Neural cell (in vitro differentiated cells): ENCODE results near the gene KATNAL2. TPM values are rescaled to one million over a fixed set of nuclear protein-coding genes. Genes with fewer than 3 reads are reported as not detected.

ENCODE experiments used
- H2AFZ ChIP-seq: fragments of 200-600, 300-800 bp; sonication (generic), shearing (Covaris generic); 2 replicates; pipeline ENCODE4 v1.6.0; 2014; ENCODE audit warnings: low read depth, mild to moderate bottlenecking, antibody characterized with exemption, low read length, moderate library complexity
- H3F3A ChIP-seq: fragments of 200-600 bp; shearing (Covaris generic); 2 replicates; pipeline ENCODE4 v1.6.1; 2016; ENCODE audit warnings: mild to moderate bottlenecking, moderate library complexity, mixed read lengths, antibody characterized with exemption, low read length; ENCODE audit not compliant: insufficient read depth, poor library complexity, severe bottlenecking
- H3K27ac ChIP-seq: fragments of 200-600, 300-800 bp; sonication (generic), shearing (Covaris generic); 2 replicates; pipeline ENCODE4 v1.5.1; 2014; ENCODE audit warnings: mild to moderate bottlenecking, low read length, moderate library complexity
- H3K27me3 ChIP-seq: fragments of 300-800, 200-600 bp; sonication (generic), shearing (Covaris generic); 2 replicates; pipeline ENCODE4 v1.6.0; 2014; ENCODE audit warnings: mild to moderate bottlenecking, low read depth, low read length, moderate library complexity; ENCODE audit not compliant: insufficient read depth
- H3K36me3 ChIP-seq: fragments of 300-800, 200-600 bp; sonication (generic), shearing (Covaris generic); 2 replicates; pipeline ENCODE4 v1.5.1; 2014; ENCODE audit warnings: mild to moderate bottlenecking, antibody characterized with exemption, low read length, moderate library complexity; ENCODE audit not compliant: insufficient read depth
- H3K4me2 ChIP-seq: fragments of 300-800, 200-600 bp; sonication (generic), shearing (Covaris generic); 2 replicates; pipeline ENCODE4 v1.6.0; 2014; ENCODE audit warnings: mild to moderate bottlenecking, low read length
- H3K4me3 ChIP-seq: fragments of 300-800, 200-600 bp; sonication (generic), shearing (Covaris generic); 2 replicates; pipeline ENCODE4 v1.5.1; 2014; ENCODE audit warnings: mild to moderate bottlenecking, low read length, moderate library complexity
- H3K79me2 ChIP-seq: fragments of 200-600 bp; shearing (Covaris generic); replicated peaks from 2 replicates; pipeline ENCODE4 v1.6.0; 2014; ENCODE audit warnings: mild to moderate bottlenecking, low read length, moderate library complexity; ENCODE audit not compliant: insufficient read depth
- H3K9ac ChIP-seq: fragments of 300-800, 200-600 bp; sonication (generic), shearing (Covaris generic); 2 replicates; pipeline ENCODE4 v1.6.1; 2016; ENCODE audit warnings: mild to moderate bottlenecking, low read length, mixed read lengths
- H3K9me2 ChIP-seq: fragments of 200-600 bp; shearing (Covaris generic); 2 replicates; pipeline ENCODE4 v1.6.1; 2016; ENCODE audit warnings: mild to moderate bottlenecking, low read length, mixed read lengths; ENCODE audit not compliant: insufficient read depth
- H3K9me3 ChIP-seq: fragments of 200-600, 300-800 bp; sonication (generic), shearing (Covaris generic); 2 replicates; pipeline ENCODE4 v1.6.1; 2016; ENCODE audit warnings: mild to moderate bottlenecking, mixed run types, low read length, moderate library complexity, mixed read lengths
- H4K20me1 ChIP-seq: fragments of 200-600 bp; shearing (Covaris generic); 2 replicates; pipeline ENCODE4 v1.6.1; 2016; ENCODE audit warnings: mild to moderate bottlenecking, mixed run types; ENCODE audit not compliant: insufficient read depth
- CTCF ChIP-seq: fragments of 450-650 bp; IDR thresholded peaks from 2 replicates; pipeline ENCODE4 v1.5.1; 2014; ENCODE audit warnings: antibody characterized with exemption, mild to moderate bottlenecking, moderate library complexity; ENCODE audit not compliant: poor library complexity, severe bottlenecking
- EP300 ChIP-seq: fragments of 450-650 bp; conservative IDR thresholded peaks from 2 replicates; pipeline ENCODE4 v1.6.1; 2014; ENCODE audit warnings: antibody characterized with exemption, mild to moderate bottlenecking, moderate library complexity; ENCODE audit not compliant: poor library complexity, severe bottlenecking
- EZH2 ChIP-seq: fragments of 200-600, 300-800 bp; shearing (Covaris generic), sonication (generic); IDR thresholded peaks from 2 replicates; pipeline ENCODE4 v1.6.1; 2014; ENCODE audit warnings: antibody characterized with exemption, low read length, borderline replicate concordance, mild to moderate bottlenecking; ENCODE audit not compliant: insufficient read depth, poor library complexity, severe bottlenecking
- MXI1 ChIP-seq: fragments of 450-650 bp; conservative IDR thresholded peaks from 2 replicates; pipeline ENCODE4 v1.6.1; 2014; ENCODE audit warnings: antibody characterized with exemption, mild to moderate bottlenecking; ENCODE audit not compliant: poor library complexity, severe bottlenecking
- POLR2AphosphoS5 ChIP-seq: IDR thresholded peaks from 2 replicates; pipeline ENCODE4 v1.6.1; 2012
- RAD21 ChIP-seq: fragments of 450-650 bp; conservative IDR thresholded peaks from 2 replicates; pipeline ENCODE4 v1.6.1; 2014; ENCODE audit warnings: antibody characterized with exemption, mild to moderate bottlenecking, moderate library complexity
- REST ChIP-seq: IDR thresholded peaks from 2 replicates; pipeline ENCODE4 v1.6.1; 2012; ENCODE audit warnings: borderline replicate concordance
- SMC3 ChIP-seq: fragments of 450-650 bp; conservative IDR thresholded peaks from 2 replicates; pipeline ENCODE4 v1.6.1; 2014; ENCODE audit warnings: antibody characterized with exemption, mild to moderate bottlenecking, moderate library complexity; ENCODE audit not compliant: poor library complexity
- TAF1 ChIP-seq: IDR thresholded peaks from 2 replicates; pipeline ENCODE4 v1.6.1; 2012; ENCODE audit warnings: low read depth
- polyA plus RNA-seq: library from polyadenylated mRNA; depleted of rRNA; stranded (reverse); fragments of >200 nt; gene quantifications from 2 replicates; pipeline ENCODE4 v1.2.3, GENCODE V29; 2014

KATNAL2 gene
- polyA plus RNA-seq, 1 donor from 2014 or later, result 1.4 TPM

- no peaks in the 10 kb centered on the region for H3F3A ChIP-seq
- H3K27ac ChIP-seq, result no peak overlapping the region
- H3K4me2 ChIP-seq, result peak overlapping the region; percentile 37
- no peaks in the 10 kb centered on the region for H3K27me3 ChIP-seq
- H3K9ac ChIP-seq, result peak overlapping the region; percentile 30
- no peaks in the 10 kb centered on the region for H4K20me1 ChIP-seq
- H3K9me3 ChIP-seq, result no peaks in the 10 kb centered on the region
- H3K36me3 ChIP-seq, result no peaks in the 10 kb centered on the region
- H3K79me2 ChIP-seq, result no peaks in the 10 kb centered on the region
- H3K4me3 ChIP-seq, result peak overlapping the region; percentile 72
- TF ChIP-seq POLR2AphosphoS5 (no peak), EP300 (peak; percentile 43), EZH2 (no peak), REST (no peak), SMC3 (peak; percentile 52), CTCF (peak; percentile 13), MXI1 (peak; percentile 94), RAD21 (peak; percentile 50), TAF1 (no peak)
- H2AFZ ChIP-seq, result peak overlapping the region; percentile 53
- H3K9me2 ChIP-seq, result no peaks in the 10 kb centered on the region
Observed at GRCh38 chr18:46946656-46947282, 29.4 kb downstream of the KATNAL2 start.

- H3K79me2 ChIP-seq, result no peaks in the 10 kb centered on the region
Observed at GRCh38 chr18:46950064-46950656, 32.8 kb downstream of the KATNAL2 start.

More at GRCh38 chr18:46950064-46950656, 32.8 kb downstream of the KATNAL2 start:
- H3K9ac ChIP-seq, result no peak overlapping the region
- H3K27me3 ChIP-seq, result no peaks in the 10 kb centered on the region
- H3K36me3 ChIP-seq, result no peaks in the 10 kb centered on the region
- no peaks in the 10 kb centered on the region for H3K9me3 ChIP-seq
- H3K4me2 ChIP-seq, result no peak overlapping the region
- no peak overlapping the region for H3K27ac ChIP-seq
- H2AFZ ChIP-seq, result no peak overlapping the region
- H3K4me3 ChIP-seq, result no peak overlapping the region
- H4K20me1 ChIP-seq, result no peaks in the 10 kb centered on the region
- H3K9me2 ChIP-seq, result no peaks in the 10 kb centered on the region
- no peaks in the 10 kb centered on the region for H3F3A ChIP-seq
- no peak for TF ChIP-seq REST
- peak; percentile 53 for TF ChIP-seq CTCF
